A172 (cell line): Measurements from ENCODE around the gene BMP8B. TPM values are rescaled to one million over a fixed set of nuclear protein-coding genes. Genes with fewer than 3 reads are reported as not detected.

Experiments
- DNase-seq: peaks from one replicate; pipeline ENCODE4 v3.0.0-alpha.2; 2015; ENCODE audit warnings: low spot score
- total RNA-seq: library from RNA; depleted of rRNA; stranded (reverse); fragments of >200 nt; shearing (Covaris generic); gene quantifications from 2 replicates; pipeline ENCODE4 v1.2.3, GENCODE V29; 2014; rRNA removed

Gene BMP8B
- total RNA-seq, 1 experiment from 2014 or later = 0.55 TPM

- no peak for DNase-seq
Measured at GRCh38 chr1:39727221-39727931, 61.3 kb downstream of the BMP8B start.

- DNase-seq = no peak
Measured at GRCh38 chr1:39726600-39726999, 62.1 kb downstream of the BMP8B start.

GRCh38 chr1:39722495-39722894, 66.2 kb downstream of the BMP8B start:
- no peak for DNase-seq

DNA sequence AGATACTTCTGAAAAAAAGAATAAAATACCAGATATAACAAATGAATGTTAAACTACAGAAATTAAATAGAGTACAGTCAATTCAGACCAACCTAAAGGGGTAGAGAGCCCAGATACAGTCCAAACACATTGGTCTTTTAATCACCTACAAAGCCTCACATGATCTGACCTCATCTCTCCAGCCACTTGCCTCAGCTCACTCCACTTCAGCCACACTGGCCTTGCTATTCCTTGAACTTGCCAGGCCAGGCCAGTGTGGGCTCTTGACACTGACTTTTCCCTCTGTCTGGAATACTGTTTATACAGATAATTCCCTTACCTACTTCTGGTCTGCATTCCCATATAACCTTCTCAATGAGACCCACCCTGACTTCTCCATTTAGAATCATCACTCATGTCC, 67.0 kb downstream of the BMP8B start:
- DNase-seq = no peak

- peak; percentile 53 for DNase-seq
Measured at GRCh38 chr1:39720094-39720999, 68.3 kb downstream of the BMP8B start.

GRCh38 chr1:39717809-39718208, 70.9 kb downstream of the BMP8B start:
- no peak for DNase-seq

DNA sequence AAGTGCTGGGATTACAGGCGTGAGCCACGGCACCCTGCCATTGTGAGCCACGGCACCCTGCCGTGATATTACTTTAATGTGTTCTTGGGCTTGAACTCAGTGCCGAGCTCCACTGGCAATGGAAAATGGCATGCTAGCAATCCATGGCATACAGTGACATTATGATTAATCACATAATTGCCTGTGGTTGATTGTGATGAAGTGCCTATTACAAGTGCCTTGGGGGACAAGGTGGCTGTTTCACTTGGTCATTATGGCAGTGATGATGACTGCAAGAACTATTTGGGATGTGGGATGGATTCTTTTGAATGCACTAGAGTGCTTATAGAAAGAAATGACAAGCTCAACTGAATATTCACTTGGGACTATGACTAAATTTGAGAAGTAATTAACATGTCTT, 75.1 kb downstream of the BMP8B start:
- no peak for DNase-seq

DNA sequence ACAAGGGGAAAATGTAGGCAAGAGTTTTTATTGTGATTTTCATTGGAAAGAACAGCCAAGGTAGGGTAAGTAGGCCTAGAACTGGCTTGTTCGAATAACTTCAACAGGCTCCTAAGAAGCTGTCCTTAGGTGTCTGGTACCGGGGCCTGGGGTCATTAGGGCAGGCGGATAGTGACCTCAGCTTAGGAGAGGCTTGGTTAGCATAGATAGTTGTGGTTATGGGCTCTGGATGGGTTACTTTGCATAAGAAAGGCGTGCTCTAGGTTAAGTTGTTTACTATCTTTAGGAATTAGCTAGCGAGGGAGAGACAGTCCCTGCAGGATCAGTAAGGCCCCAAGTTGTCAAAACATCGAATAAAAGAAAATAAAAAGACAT, 76.7 kb downstream of the BMP8B start:
- no peak for DNase-seq

- DNase-seq = no peak
Measured at GRCh38 chr1:39711104-39711965, 77.3 kb downstream of the BMP8B start.

GRCh38 chr1:39707506-39707905, 81.2 kb downstream of the BMP8B start:
- no peak for DNase-seq

Other genes starting within 250 kb of the BMP8B start
- 72.8 and 95.1 TPM in 2 replicates for gene PABPC4, start 212.1 kb downstream of the BMP8B start, total RNA-seq
- gene HEYL, start 149.2 kb downstream of the BMP8B start, total RNA-seq = not detected in 2 replicates
- gene NT5C1A, start 116.8 kb downstream of the BMP8B start, total RNA-seq = not detected in 2 replicates
- 0.05 TPM in 1 of 2 replicates, not detected in the other for gene HPCAL4, start 97.4 kb downstream of the BMP8B start, total RNA-seq
- 38.6 and 46.1 TPM in 2 replicates for gene PPIE, start 50.0 kb downstream of the BMP8B start, total RNA-seq
- gene OXCT2, start 17.5 kb downstream of the BMP8B start, total RNA-seq = not detected in 2 replicates
- 23.2 and 38.1 TPM in 2 replicates for gene TRIT1, start 94.6 kb upstream of the BMP8B start, total RNA-seq
- gene MYCL, start 113.1 kb upstream of the BMP8B start, total RNA-seq = 0.43 and 1.5 TPM in 2 replicates
- 1.8 and 3.0 TPM in 2 replicates for gene MFSD2A, start 166.3 kb upstream of the BMP8B start, total RNA-seq